Measurements from ENCODE around the gene RHBDF1. TPM values are rescaled to one million over a fixed set of nuclear protein-coding genes. Genes with fewer than 3 reads are reported as not detected.

Gene RHBDF1
- total RNA-seq, 3 donors from 2014 or later (not counting 1 experiment from before 2014, with no cell fraction given): 0.26 to 1.1 (median 0.78) TPM

DNA sequence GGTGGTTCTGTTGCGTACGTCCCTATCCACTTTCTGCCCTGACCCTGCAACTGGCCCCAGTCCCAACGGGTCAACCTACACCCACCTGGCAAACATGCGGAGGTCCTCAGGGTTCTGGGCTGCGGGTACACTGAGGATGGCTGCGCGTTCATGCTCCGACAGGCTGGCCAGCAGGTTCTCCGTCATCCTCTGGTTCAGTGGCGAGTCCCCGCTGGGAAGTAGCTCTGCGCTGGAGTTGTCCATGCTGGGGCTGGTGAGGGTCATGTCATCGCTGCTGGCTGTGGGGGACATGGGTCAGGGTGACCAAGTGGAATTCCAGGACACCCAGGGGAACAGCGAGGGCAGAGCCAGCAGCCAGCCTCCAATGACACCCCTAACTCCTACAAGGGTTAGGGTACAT lies 16.2 kb upstream of the RHBDF1 start:
- intact Hi-C loops (cut with micrococcal nuclease): no loop called here
- no peak for DNase-seq
- peaks cover 16 to 23% of the 10 kb centered on the region in 2 donors for H3K4me1 Mint-ChIP-seq
- no peak overlapping the region for H3K27ac ChIP-seq (ENCODE audit: low read length)
- TF ChIP-seq, protein P1, sequence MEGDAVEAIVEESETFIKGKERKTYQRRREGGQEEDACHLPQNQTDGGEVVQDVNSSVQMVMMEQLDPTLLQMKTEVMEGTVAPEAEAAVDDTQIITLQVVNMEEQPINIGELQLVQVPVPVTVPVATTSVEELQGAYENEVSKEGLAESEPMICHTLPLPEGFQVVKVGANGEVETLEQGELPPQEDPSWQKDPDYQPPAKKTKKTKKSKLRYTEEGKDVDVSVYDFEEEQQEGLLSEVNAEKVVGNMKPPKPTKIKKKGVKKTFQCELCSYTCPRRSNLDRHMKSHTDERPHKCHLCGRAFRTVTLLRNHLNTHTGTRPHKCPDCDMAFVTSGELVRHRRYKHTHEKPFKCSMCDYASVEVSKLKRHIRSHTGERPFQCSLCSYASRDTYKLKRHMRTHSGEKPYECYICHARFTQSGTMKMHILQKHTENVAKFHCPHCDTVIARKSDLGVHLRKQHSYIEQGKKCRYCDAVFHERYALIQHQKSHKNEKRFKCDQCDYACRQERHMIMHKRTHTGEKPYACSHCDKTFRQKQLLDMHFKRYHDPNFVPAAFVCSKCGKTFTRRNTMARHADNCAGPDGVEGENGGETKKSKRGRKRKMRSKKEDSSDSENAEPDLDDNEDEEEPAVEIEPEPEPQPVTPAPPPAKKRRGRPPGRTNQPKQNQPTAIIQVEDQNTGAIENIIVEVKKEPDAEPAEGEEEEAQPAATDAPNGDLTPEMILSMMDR (IDR thresholded peaks at IDR 0.05): no peak
- H3K36me3 ChIP-seq (ENCODE audit: control insufficient read depth, insufficient read depth, low read length): peaks cover 33% of the 10 kb centered on the region
- no peaks in the 10 kb centered on the region for H3K9me3 Mint-ChIP-seq
- peaks cover 30% of the 10 kb centered on the region for H3K4me1 ChIP-seq (ENCODE audit: control insufficient read depth, insufficient read depth, low read length)
- H3K27ac Mint-ChIP-seq: no peak overlapping the region
- no peaks in the 10 kb centered on the region for H3K9me3 ChIP-seq (ENCODE audit: control insufficient read depth, insufficient read depth, low read length)
- H3K4me3 ChIP-seq (ENCODE audit: low read length): no peak overlapping the region
- no peaks in the 10 kb centered on the region for H3K36me3 Mint-ChIP-seq
- no peak for ATAC-seq
- no peaks in the 10 kb centered on the region for H3K27me3 ChIP-seq (ENCODE audit: control insufficient read depth, insufficient read depth, low read length)
- no peaks in the 10 kb centered on the region for H3K27me3 Mint-ChIP-seq (ENCODE audit: low read depth in 2 of 2)
- WGBS (ENCODE audit: insufficient coverage): 97% methylated on average over 14 of the region's 14 CpGs
- H3K4me3 Mint-ChIP-seq: no peak overlapping the region

DNA sequence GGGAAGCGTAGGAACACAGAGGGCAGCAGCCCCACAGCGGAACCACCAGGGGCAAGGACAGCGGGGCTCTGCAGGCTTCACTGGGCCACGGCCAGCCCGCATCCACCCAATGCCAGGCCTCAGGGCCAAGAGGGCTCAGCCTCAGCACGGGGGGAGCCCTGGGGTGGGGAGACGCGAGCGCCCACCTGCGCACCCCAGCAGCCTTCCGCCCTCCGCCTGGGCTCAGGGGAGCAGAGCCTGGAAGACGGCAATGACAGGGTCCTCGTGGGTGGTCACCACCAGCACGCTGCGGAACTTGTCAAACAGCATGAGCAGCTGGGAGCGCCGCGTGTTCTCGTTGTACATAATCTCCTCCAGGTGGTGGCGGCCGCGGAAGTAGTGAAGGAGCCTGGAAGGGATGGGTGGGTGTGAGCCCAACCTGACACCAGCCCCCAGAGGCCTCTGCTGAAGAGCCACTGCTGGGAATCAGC lies 14.1 kb upstream of the RHBDF1 start:
- TF ChIP-seq, protein P1 (IDR thresholded peaks at IDR 0.05): no peak
- intact Hi-C loops (cut with micrococcal nuclease): no loop called here
- Mint-ChIP-seq H3K4me1 (peaks cover 19 to 30% of the 10 kb centered on the region in 2 donors), H3K27me3 (ENCODE audit: low read depth in 2 of 2) (no peaks in the 10 kb centered on the region), H3K4me3 (no peak overlapping the region), H3K36me3 (no peaks in the 10 kb centered on the region), H3K27ac (peak overlapping the region in 1 of 2 donors; percentile 87), H3K9me3 (no peaks in the 10 kb centered on the region)
- Histone ChIP-seq H3K36me3 (ENCODE audit: control insufficient read depth, insufficient read depth, low read length) (peaks cover 28% of the 10 kb centered on the region), H3K27me3 (ENCODE audit: control insufficient read depth, insufficient read depth, low read length) (no peaks in the 10 kb centered on the region), H3K4me3 (ENCODE audit: low read length) (no peak overlapping the region), H3K27ac (ENCODE audit: low read length) (no peak overlapping the region), H3K9me3 (ENCODE audit: control insufficient read depth, insufficient read depth, low read length) (no peaks in the 10 kb centered on the region), H3K4me1 (ENCODE audit: control insufficient read depth, insufficient read depth, low read length) (peaks cover 38% of the 10 kb centered on the region)
- WGBS (ENCODE audit: insufficient coverage): 94% methylated on average over 23 of the region's 23 CpGs
- ATAC-seq (no peak), DNase-seq (no peak)

DNA sequence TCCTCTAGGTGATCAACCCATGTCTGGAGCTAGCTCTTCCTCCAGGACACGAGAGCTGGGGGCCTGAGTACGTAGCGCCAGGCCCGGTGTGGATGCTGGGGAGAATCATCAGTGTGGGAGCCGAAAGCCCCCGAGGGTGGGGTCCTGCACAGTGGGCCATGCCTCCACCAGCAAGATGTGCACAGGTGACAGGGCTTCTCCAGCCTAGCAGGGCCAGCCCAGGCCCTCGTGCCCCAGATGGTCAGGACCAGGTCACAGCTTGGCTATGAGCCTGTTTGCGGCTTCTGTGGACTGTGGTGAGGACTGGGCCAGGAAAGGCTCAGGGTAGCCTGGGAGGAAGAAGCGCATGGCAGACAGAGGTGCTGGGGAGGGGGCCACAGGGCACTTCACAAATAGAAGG lies 13.4 kb upstream of the RHBDF1 start:
- 60% methylated on average over 9 of the region's 9 CpGs for WGBS (ENCODE audit: insufficient coverage)
- intact Hi-C loops (cut with micrococcal nuclease): no loop called here
- Histone ChIP-seq H3K4me1 (ENCODE audit: control insufficient read depth, insufficient read depth, low read length) (peaks cover 38% of the 10 kb centered on the region), H3K27me3 (ENCODE audit: control insufficient read depth, insufficient read depth, low read length) (no peaks in the 10 kb centered on the region), H3K9me3 (ENCODE audit: control insufficient read depth, insufficient read depth, low read length) (no peaks in the 10 kb centered on the region), H3K27ac (ENCODE audit: low read length) (peak overlapping the region; percentile 32), H3K4me3 (ENCODE audit: low read length) (no peak overlapping the region), H3K36me3 (ENCODE audit: control insufficient read depth, insufficient read depth, low read length) (peaks cover 28% of the 10 kb centered on the region)
- Mint-ChIP-seq H3K27me3 (ENCODE audit: low read depth in 2 of 2) (no peaks in the 10 kb centered on the region), H3K4me3 (no peak overlapping the region), H3K36me3 (no peaks in the 10 kb centered on the region), H3K4me1 (peaks cover 19 to 33% of the 10 kb centered on the region in 2 donors), H3K9me3 (no peaks in the 10 kb centered on the region), H3K27ac (peak overlapping the region; percentile 60 to 87)
- DNase-seq (no peak), ATAC-seq (no peak)
- TF ChIP-seq, protein P1 (IDR thresholded peaks at IDR 0.05): no peak

DNA sequence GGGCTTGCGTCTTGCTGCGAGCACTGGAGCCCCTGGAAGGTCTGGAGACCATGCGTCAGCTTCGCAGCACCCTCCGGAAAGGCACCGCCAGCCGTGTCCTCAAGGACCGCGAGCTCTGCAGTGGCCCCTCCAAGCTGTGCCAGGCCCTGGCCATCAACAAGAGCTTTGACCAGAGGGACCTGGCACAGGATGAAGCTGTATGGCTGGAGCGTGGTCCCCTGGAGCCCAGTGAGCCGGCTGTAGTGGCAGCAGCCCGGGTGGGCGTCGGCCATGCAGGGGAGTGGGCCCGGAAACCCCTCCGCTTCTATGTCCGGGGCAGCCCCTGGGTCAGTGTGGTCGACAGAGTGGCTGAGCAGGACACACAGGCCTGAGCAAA lies 13.0 kb upstream of the RHBDF1 start:
- H3K27me3 Mint-ChIP-seq (ENCODE audit: low read depth in 2 of 2): no peaks in the 10 kb centered on the region
- H3K27ac ChIP-seq (ENCODE audit: low read length): peak overlapping the region; percentile 75
- H3K9me3 Mint-ChIP-seq: no peaks in the 10 kb centered on the region
- no peaks in the 10 kb centered on the region for H3K9me3 ChIP-seq (ENCODE audit: control insufficient read depth, insufficient read depth, low read length)
- TF ChIP-seq, protein P1 (IDR thresholded peaks at IDR 0.05): no peak
- no peak overlapping the region for H3K4me3 Mint-ChIP-seq
- H3K4me1 ChIP-seq (ENCODE audit: control insufficient read depth, insufficient read depth, low read length): peaks cover 38% of the 10 kb centered on the region
- ATAC-seq (no peak), DNase-seq (no peak)
- H3K27ac Mint-ChIP-seq: peak overlapping the region; percentile 60 to 87
- intact Hi-C loops (cut with micrococcal nuclease): no loop called here
- WGBS (ENCODE audit: insufficient coverage): 81% methylated on average over 18 of the region's 18 CpGs
- H3K4me1 Mint-ChIP-seq: peaks cover 19 to 35% of the 10 kb centered on the region in 2 donors
- H3K4me3 ChIP-seq (ENCODE audit: low read length): no peak overlapping the region
- H3K27me3 ChIP-seq (ENCODE audit: control insufficient read depth, insufficient read depth, low read length): no peaks in the 10 kb centered on the region
- H3K36me3 Mint-ChIP-seq: no peaks in the 10 kb centered on the region
- H3K36me3 ChIP-seq (ENCODE audit: control insufficient read depth, insufficient read depth, low read length): peaks cover 30% of the 10 kb centered on the region
